Measurements from ENCODE around the gene CDH13. TPM values are rescaled to one million over a fixed set of nuclear protein-coding genes. Genes with fewer than 3 reads are reported as not detected.

Gene CDH13
- total and polyA plus RNA-seq, 9 of the 15 experiments (the other 6 are each of a cell fraction or from before 2014, with no cell fraction given): 0.03 TPM; not detected in 8

DNA sequence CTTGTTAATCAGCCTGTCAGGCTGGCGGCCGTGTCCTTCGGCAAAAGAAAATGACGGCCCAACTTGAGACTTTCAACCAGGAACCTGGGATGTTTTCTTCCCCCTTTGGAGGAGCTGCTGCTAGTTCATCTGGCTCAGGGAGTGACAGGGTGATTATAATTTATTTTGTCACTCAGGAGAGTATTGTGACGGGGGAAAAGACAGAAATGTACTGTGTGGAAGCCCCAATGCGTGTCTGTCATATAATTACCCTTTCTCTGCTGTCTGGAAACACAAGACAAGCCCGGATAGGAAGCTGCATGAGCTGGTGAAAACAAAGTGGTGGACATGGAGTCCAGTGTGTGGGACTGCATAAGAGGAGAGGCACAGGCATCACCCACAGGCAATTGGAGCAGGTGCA is 854.8 kb downstream of the CDH13 start:
- H2AFZ ChIP-seq (ENCODE audit: low read depth, low read length): no peak overlapping the region
- no peaks in the 10 kb centered on the region; a peak in 1 of 5 replicates for H3K27me3 ChIP-seq (ENCODE audit: control insufficient read depth in 2 of 2, insufficient read depth in 2 of 2, low read length in 2 of 2)
- no peak overlapping the region for H3K4me2 ChIP-seq (ENCODE audit: insufficient read depth, low read length)
- FAIRE-seq: no peak
- BruUV-seq (replicated peaks): no TSS peak
- no peak for ATAC-seq
- no peaks in the 10 kb centered on the region for H3K36me3 ChIP-seq (ENCODE audit: control insufficient read depth, insufficient read depth, low read length)
- intact Hi-C loops (cut with micrococcal nuclease): no loop called here
- no peaks in the 10 kb centered on the region; the same call in 1 of the 2 replicates for H4K20me1 ChIP-seq (replicated peaks; ENCODE audit: control insufficient read depth, insufficient read depth, low read length)
- H3K9ac ChIP-seq (ENCODE audit: insufficient read depth in 1 of 2, low read depth in 2 of 2, low read length in 2 of 2): no peak overlapping the region
- no peaks in the 10 kb centered on the region for H3K9me3 ChIP-seq (replicated peaks; ENCODE audit: control insufficient read depth, insufficient read depth, low read depth, low read length)
- TF ChIP-seq LARP7 (IDR thresholded peaks at IDR 0.05) (no peak), OTX1 (CRISPR knock-in tag; IDR thresholded peaks at IDR 0.05) (no peak), DDX20 (tag; IDR thresholded peaks at IDR 0.05; ENCODE audit: low read depth) (no peak), SFPQ (IDR thresholded peaks at IDR 0.05; ENCODE audit: low read depth, low read length) (no peak), YY1 (IDR thresholded peaks at IDR 0.05; ENCODE audit: borderline replicate concordance in 1 of 3, control insufficient read depth in 1 of 3, extremely low read depth in 1 of 3, insufficient read depth in 3 of 3, insufficient read length in 1 of 3, insufficient replicate concordance in 2 of 3, low read depth in 1 of 3, low read length in 2 of 3) (no peak), ERF (CRISPR knock-in tag; IDR thresholded peaks at IDR 0.05) (no peak), GATAD2A (IDR thresholded peaks at IDR 0.05) (no peak), MYC (IDR thresholded peaks at IDR 0.05; ENCODE audit: low read depth, low read length) (no peak), MYC (CRISPR knock-in tag; IDR thresholded peaks at IDR 0.05; ENCODE audit: borderline replicate concordance, low read depth) (no peak), ZNF444 (CRISPR knock-in tag; IDR thresholded peaks at IDR 0.05) (no peak)
- DNase-seq (ENCODE audit: extremely low read depth in 1 of 4, low spot score in 3 of 4): no peak
- CTCF ChIA-PET (ENCODE audit: low intra/inter-chr PET ratio): no interaction called here
- in situ Hi-C loops (cut with MboI): no loop called here
- H3K27ac ChIP-seq (ENCODE audit: extremely low read depth, low read depth, low read length): no peak overlapping the region
- no peaks in the 10 kb centered on the region for H3K79me2 ChIP-seq (ENCODE audit: control insufficient read depth, insufficient read depth, low read length)
- H3K4me1 ChIP-seq (replicated peaks in 1 of 2; ENCODE audit: control insufficient read depth in 2 of 2, insufficient read depth in 2 of 2, low read length in 2 of 2): no peaks in the 10 kb centered on the region
- POLR2A ChIA-PET: interaction anchor here (0.6 to 1.1 kb wide), 3 partner anchors 12 to 106 kb away, joined by 3 read pairs; no protein-coding TSS in a partner anchor
- H3K9me1 ChIP-seq (ENCODE audit: control insufficient read depth, insufficient read depth, low read length): no peaks in the 10 kb centered on the region
- 0% methylated on average over 7 of the region's 7 CpGs for whole genome bisulfite sequencing (ENCODE audit: insufficient coverage, low coverage, missing lambda C conversion rate)
- H3K4me3 ChIP-seq: no peak overlapping the region

Measured in K562 (cell line).